Measurements from ENCODE around the gene PARP3.

PARP3 gene

DNA sequence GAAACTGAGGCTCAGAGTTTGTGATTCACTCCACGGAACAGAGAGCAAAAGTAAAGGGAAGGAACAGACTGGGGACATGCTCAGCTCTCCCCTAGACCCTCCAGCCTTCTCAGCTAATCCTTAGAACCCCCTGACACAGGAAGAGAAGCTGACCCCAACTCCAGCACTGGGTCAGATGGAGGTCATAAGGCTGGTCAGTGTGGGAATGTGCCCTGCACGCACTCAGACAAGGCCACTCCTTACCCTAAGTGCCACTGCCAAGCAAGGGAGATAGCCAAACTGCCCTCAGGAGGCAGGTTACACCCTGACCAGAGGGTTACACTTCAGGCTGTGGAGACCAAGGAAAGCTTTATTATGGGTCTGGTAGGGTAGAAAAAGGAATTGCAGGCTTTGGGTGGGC, 52.4 kb downstream of the PARP3 start:
- no peak for DNase-seq (ENCODE audit: low spot score in 2 of 2)
- peak overlapping the region; percentile 100 for H3K27ac Mint-ChIP-seq
- no peaks in the 10 kb centered on the region for H3K9me3 Mint-ChIP-seq
- peak overlapping the region; percentile 100 for H3K4me3 Mint-ChIP-seq
- ATAC-seq, result no peak
- peaks cover 57% of the 10 kb centered on the region for H3K36me3 Mint-ChIP-seq
- peaks cover 40% of the 10 kb centered on the region for H3K4me1 Mint-ChIP-seq

DNA sequence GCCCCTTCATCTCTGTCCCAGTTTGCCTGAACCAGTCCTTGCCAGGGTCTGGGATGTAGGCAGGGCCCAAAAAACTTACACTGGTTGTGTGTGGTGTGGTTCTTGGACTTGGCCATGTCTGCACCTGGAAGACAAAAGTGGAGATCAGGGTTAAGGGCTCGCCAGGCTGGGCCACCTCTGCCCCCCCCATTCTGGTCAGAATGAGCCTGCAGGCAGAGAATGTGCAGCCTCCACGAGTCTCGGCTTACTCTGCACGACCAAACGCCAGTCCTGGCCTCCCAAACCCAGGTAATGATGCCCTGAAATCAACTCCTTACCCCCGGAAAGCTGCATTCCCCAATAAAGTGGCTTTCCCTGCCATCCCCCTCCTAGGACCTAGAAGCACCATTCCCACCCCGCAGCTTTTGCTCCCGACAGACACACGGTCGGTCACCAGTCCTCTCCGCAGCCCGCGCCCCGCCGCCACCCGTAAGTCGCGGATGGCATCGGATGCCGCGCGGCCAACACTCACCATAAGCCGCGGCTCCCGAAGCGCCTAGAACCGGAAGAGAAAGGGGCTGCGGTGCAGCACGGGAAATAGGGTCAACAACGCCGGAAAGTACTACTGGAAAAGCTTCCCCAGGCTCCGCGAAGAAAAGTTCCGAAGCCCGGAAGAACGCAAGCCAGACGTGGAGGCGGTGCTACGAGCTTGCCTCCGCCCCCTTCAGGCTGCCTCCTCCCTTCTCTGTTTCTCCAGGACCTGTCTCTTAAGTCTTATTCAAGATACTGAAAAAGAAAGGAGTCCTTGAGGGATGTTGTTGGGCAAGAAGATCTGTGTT, 53.4 kb downstream of the PARP3 start, which contains the start of gene RPL29:
TSS of gene RPL29 (minus strand) at position 550 of the 818 bp plus-strand sequence. CDS start at position 116, 434 bp downstream.
- Mint-ChIP-seq H3K4me1 (peaks cover 40% of the 10 kb centered on the region), H3K36me3 (peaks cover 52% of the 10 kb centered on the region), H3K9me3 (no peaks in the 10 kb centered on the region), H3K4me3 (peak within 1 kb of the TSS; percentile 100), H3K27ac (peak within 1 kb of the TSS; percentile 100)
- peak; percentile 73 to 96 for DNase-seq (ENCODE audit: low spot score in 2 of 2)
- peak; percentile 96 for ATAC-seq

DNA sequence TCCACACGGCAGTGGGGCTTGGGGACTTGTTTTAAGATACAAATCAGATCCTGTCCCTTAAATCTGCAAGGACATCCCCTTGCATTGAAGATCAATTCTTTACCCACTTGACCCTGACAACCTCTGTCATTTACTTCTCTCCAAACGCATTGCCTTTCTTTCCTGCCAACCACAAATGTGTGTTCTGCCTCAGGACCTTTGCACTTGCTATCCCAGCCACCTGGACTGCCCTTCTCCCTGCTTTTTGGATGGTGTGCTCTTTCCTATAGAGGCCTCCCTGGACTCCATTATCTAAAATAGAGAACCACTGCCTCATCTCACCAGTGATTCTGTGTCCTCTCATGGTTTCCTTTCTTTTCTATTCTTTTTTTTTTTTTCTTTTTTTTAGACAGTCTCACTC, 55.0 kb downstream of the PARP3 start:
- no peak for DNase-seq (ENCODE audit: low spot score in 2 of 2)
- no peak overlapping the region for H3K4me3 Mint-ChIP-seq
- H3K36me3 Mint-ChIP-seq, result peaks cover 39% of the 10 kb centered on the region
- no peak for ATAC-seq
- H3K4me1 Mint-ChIP-seq, result peaks cover 42% of the 10 kb centered on the region
- H3K9me3 Mint-ChIP-seq, result no peaks in the 10 kb centered on the region
- peak overlapping the region; percentile 16 for H3K27ac Mint-ChIP-seq

DNA sequence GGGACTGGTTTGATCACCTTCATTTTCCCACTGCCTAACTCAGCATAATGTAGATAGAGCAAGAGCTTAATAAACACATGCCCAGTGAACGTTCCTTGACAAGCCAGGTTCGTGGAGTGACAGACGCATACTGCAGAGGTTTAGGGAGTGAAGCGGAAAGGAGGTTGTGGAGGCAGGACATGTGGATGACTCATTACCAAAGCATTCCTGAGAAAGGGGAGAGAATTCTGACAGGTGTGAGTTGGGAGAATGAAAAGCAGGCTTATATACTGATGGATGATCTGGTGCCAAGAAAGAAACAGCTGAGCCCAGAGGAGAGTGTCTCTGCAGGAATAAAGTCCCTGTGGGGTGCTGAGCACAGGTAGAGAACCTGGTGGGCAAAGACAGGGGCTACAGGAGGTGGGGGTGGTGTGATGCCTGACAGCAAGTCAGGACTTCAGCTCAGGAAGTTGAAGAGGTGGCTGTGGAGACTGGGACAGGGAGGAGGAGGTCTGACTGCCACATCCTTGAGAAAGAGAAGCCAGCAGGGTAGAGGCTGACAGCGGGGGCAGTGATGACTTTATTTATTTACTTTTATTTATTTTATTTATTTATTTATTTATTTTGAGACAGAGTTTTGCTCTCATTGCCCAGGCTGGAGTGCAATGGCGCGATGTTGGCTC, 55.9 kb downstream of the PARP3 start:
- H3K36me3 Mint-ChIP-seq, result peaks cover 30% of the 10 kb centered on the region
- H3K9me3 Mint-ChIP-seq, result no peaks in the 10 kb centered on the region
- H3K4me1 Mint-ChIP-seq, result peaks cover 36% of the 10 kb centered on the region
- no peak for ATAC-seq
- H3K4me3 Mint-ChIP-seq, result no peak overlapping the region
- H3K27ac Mint-ChIP-seq, result no peak overlapping the region
- DNase-seq (ENCODE audit: low spot score in 2 of 2), result no peak
